GM21360 (cell line): Measurements from ENCODE around the gene ZDHHC6.
A peak's percentile ranks its signal among the peaks of the same experiment; 100 is the strongest.
"Not testable (repeated sequence)": the region's sequence is repeated elsewhere in the genome, so short reads cannot be mapped to it uniquely, and the experiment has no call there.

Source experiments
- ATAC-seq: cut with Tn5 transposase; IDR thresholded peaks from one replicate; pipeline ENCODE4 v1.9.1; 2021; ENCODE audit warnings: mild to moderate bottlenecking, moderate library complexity; ENCODE audit not compliant: unreplicated experiment

The ZDHHC6 gene, protein sequence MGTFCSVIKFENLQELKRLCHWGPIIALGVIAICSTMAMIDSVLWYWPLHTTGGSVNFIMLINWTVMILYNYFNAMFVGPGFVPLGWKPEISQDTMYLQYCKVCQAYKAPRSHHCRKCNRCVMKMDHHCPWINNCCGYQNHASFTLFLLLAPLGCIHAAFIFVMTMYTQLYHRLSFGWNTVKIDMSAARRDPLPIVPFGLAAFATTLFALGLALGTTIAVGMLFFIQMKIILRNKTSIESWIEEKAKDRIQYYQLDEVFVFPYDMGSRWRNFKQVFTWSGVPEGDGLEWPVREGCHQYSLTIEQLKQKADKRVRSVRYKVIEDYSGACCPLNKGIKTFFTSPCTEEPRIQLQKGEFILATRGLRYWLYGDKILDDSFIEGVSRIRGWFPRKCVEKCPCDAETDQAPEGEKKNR

GRCh38 chr10:112446855-112447619, at the start of gene ZDHHC6, which contains the start of gene VTI1A:
ZDHHC6 (minus strand) TSS chr10:112446914; CDS start chr10:112445436, 1,478 bp downstream.
VTI1A (plus strand) TSS chr10:112447215; CDS start chr10:112447374, 159 bp downstream.
- peak; percentile 90 for ATAC-seq

DNA sequence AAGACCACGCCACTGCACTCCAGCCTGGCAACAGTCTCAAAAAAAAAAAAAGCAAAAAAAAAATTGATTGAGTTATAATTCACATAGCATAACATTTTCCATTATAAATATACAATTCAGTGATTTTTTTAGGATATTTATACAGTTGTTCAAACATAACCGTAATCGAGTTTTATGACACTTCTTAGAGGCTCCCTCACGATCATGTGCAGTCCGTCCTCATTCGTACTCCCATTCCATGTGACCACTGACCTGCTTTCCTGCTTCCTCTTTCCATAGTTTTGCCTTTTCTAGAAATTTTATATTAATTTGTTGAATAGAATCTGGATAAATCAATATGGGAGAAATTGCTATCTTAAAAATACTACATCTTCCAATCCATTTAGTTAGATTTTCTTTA, 46.0 kb upstream of the ZDHHC6 start:
- no peak for ATAC-seq

DNA sequence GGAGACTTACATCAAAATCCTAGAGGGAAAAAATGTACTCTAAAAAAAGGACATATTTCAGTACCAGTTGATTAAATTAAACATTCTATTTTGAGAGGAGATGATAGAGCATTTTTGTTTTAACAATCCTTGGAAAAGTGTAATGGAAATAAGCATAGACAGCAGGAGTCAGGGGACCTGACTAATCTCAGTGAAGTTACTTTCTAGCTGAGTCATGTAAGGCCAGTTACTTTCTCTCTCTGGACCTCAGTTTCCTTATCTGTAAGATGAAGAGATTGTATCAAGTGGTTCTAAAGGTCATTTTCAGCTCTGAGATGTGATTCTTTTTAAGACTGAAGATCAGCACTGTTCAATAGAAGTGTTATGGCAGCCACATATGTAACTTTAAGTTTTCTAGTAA, 44.4 kb upstream of the ZDHHC6 start:
- ATAC-seq, result no peak

- no peak for ATAC-seq
Measured at GRCh38 chr10:112490545-112490944, 43.8 kb upstream of the ZDHHC6 start.

DNA sequence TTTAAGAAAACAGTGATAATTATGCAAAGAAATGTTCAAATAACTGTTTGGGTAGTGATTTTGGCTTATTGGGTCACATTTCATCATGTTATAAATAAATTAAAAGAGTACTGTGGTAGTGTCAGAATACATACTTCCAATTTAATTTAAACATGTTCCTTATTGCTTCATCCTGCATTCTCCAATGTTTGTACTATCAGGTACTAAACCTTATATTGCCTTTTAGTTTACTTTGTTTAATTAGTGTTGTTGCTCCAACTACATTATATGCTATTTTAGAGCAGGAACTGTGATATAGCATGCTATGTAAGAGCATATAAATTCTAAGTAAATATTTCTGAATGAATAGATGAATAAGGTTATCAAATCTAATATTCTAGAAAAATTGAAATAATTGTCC, 41.2 kb upstream of the ZDHHC6 start:
- no peak for ATAC-seq

DNA sequence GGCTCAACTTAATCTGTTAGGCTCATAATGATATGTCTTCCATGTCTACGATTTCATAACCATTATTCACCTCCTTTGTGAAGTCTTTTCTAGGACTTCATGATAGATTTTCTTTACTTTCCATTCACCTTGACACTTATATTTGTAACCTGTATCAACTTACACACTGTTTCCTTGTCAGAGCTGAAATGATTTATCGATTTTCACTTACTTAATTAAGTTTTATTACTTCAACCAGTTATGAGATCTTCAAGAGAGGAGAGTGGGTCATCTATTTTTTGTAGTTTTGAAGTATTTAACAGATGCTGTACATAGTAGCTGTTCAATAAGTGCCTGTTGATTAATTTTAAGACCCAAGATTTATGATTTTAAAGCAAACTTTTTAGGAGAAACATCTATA, 37.7 kb upstream of the ZDHHC6 start:
- no peak for ATAC-seq

DNA sequence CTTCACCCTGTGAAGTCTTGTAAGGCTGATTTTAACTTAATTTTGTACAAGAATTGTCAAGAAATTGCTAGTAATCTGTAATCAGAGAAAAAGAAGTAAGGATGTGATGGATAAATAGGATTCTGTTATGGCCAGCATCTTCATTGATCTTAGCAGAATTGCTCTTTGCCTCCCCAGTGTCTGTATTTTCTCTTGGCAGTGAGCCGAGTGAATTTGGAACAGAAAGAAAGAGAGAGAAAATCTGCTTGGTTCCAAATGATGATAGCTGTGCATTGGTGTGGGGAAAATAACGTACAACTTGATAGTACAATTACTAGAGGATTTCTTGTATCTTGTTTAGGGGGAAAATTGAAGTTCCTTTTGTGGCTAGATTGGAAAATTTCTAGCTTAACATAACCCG, 34.9 kb upstream of the ZDHHC6 start:
- no peak for ATAC-seq

- no peak for ATAC-seq
Measured at GRCh38 chr10:112475575-112476218, 29.0 kb upstream of the ZDHHC6 start.

- ATAC-seq, result peak; percentile 68
Measured at GRCh38 chr10:112471878-112472487, 25.3 kb upstream of the ZDHHC6 start.

DNA sequence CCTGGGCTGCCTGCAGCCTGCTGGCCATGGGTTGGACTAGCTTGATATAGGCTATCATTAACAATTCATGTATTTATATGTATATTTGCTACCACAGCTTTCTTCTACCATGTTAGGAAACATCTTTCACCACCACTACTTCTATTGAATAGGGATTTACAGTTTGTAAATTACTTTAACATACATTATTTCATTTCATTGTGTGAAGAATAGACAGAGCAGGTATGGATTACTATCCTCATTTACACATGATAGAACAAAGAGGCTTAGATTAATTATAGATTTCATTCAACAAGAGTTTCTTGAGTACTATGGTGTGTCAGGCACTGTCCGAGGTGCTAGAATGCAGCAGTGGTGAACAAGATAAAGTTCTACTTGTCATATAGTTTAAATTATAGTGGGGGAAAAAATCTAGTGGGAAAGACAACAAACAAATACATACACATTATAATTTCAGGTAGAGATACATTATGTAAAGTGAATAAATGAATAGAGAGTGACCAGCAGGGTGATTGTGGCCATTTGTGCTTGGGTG, 20.9 kb upstream of the ZDHHC6 start:
- no peak for ATAC-seq

GRCh38 chr10:112466802-112467201, 20.1 kb upstream of the ZDHHC6 start:
- ATAC-seq, result no peak

DNA sequence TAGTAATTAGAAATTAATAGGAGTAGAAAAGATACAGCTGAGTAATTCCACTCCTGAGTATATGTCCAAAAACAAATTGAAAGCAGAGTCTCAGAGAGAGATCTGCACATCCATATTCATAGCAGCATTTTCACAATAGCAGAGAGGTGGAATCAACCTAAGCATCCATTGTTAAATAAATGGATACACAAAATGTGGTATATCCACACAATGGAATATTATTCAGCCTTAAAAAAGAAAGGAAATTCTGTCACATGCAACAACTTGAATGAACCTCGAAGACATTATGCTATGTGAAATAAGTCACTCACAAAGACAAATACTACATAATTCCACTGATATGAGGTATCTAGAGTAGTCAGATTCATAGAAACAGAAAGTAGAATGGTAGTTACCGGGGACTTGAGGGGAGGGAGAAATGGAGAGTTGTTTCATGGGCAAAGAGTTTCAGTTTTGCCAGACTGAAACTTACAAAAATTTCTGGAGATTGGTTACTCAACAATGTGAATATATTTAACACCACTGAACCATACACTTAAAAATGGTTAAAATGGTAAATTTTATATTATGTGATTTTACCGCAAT, 18.7 kb upstream of the ZDHHC6 start:
- ATAC-seq, result no peak

DNA sequence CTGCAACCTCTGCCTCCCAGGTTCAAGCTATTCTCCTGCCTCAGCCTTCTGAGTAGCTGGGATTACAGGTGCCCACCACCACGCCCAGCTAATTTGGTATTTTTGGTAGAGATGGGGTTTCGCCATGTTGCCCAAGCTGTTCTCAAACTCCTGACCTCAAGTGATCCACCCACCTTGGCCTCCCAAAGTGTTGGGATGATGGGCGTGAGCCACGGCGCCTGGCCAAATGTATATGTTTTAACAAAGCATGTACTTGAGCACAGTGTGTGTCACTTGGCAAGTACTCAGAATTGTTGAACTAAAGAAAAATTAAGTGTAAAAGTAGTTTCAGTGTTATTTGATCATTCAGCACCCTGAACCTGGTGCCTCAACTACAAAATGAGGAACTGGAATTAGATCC, 17.4 kb upstream of the ZDHHC6 start:
- ATAC-seq, result not testable (repeated sequence)

- ATAC-seq, result no peak
Measured at GRCh38 chr10:112461029-112461887, 14.5 kb upstream of the ZDHHC6 start.

DNA sequence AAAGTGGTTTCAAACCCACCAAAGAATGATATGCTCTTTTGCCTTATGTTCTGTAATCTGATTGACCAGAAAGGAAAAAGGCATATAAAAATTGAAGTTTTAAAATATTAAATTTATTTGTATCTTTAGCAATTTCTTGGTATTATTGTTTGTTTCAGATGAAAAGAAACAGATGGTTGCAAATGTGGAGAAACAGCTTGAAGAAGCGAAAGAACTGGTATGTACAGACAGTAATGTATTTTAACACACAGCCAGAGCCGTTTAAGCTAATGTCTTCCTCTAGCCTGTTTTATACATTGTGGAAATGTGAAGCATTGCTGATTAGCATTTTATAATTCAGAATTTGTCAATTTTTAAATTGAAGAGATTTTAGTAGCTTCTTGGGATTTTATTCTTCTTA, 13.7 kb upstream of the ZDHHC6 start:
- no peak for ATAC-seq

- no peak for ATAC-seq
Measured at GRCh38 chr10:112456533-112456932, 9.8 kb upstream of the ZDHHC6 start.

DNA sequence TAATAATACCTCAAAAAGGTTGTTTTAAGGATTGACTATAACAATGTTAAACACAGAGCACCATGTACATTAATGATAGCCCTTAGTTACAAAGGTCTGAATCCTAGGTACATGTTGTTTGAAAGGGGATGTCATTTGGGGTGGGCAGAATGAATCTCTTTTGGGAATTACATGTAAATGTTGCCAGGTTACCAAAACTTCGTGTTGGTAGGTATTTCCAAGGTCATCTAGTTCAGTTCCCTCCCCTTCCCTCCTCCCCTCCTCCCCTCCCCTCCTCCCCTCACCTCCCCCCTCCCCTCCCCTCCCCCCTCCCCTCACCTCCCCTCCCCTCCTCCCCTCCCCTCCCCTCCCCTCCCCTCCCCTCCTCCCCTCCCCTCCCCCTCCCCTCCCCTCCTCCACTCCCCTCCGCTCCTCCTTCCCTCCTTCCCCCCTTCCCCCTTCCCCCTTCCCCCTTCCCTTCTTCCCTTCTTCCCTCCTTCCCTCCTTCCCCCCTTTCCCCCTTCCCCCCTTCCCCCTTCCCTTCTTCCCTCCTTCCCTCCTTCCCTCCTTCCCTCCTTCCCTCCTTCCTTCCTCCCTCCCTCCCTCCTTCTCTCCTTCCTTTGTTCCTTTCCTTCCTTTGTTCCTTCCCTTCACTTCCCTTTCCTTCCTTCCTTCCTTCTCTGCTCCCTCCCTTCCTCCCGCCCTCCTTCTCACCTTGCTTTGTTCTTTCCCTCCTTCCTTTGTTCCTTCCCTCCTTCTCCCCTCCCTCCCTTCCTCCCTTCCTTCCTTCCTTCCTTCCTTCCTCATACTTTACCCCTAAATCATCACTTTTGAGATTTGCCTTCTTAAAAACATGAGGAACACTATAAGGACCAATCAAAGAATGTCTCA, 8.4 kb upstream of the ZDHHC6 start:
- no peak for ATAC-seq

- ATAC-seq, result no peak
Measured at GRCh38 chr10:112448888-112449287, 2.2 kb upstream of the ZDHHC6 start.

- no peak for ATAC-seq
Measured at GRCh38 chr10:112447620-112447928, 860 bp upstream of the ZDHHC6 start.
